Colonic mucosa (tissue), 4 donors: ENCODE measurements around the gene PARVG. TPM values are rescaled to one million over a fixed set of nuclear protein-coding genes. Genes with fewer than 3 reads are reported as not detected.

Source experiments
- DNase-seq: peaks from one replicate; pipeline ENCODE4 v3.0.0-alpha.2; 2020
- H3K27ac ChIP-seq: fragments of 200-600 bp; one replicate; pipeline ENCODE4 v1.8.0; 2021
- H3K27me3 ChIP-seq: fragments of 200-600 bp; one replicate; pipeline ENCODE4 v1.8.0; 2021
- H3K36me3 ChIP-seq: fragments of 200-600 bp; one replicate; pipeline ENCODE4 v1.8.0; 2021
- H3K4me1 ChIP-seq: fragments of 200-600 bp; one replicate; pipeline ENCODE4 v1.8.0; 2021; ENCODE audit warnings: mild to moderate bottlenecking
- H3K4me3 ChIP-seq: fragments of 200-600 bp; one replicate; pipeline ENCODE4 v1.8.0; 2021
- H3K9ac ChIP-seq, 2 donors: one replicate each; pipeline ENCODE4 v1.7.0; 2013; ENCODE audit warnings: control low read depth in 2 of 2, low read depth in 2 of 2, low read length in 2 of 2
- H3K9me3 ChIP-seq: fragments of 200-600 bp; one replicate; pipeline ENCODE4 v1.8.0; 2021
- CTCF ChIP-seq: fragments of 200-600 bp; IDR thresholded peaks from one replicate; pipeline ENCODE4 v1.8.0; 2022; ENCODE audit warnings: antibody characterized with exemption, mild to moderate bottlenecking
- intact Hi-C: fragments of 100-400 bp; cut with DNase I; formaldehyde crosslinking; loops from one replicate; pipeline ENCODE4 v1.14.1; 2022
- total RNA-seq, 2 donors: library from RNA; stranded (reverse); fragmentation: NEBNext Ultra II Directional in 1 of 2; extraction: Animal tissue kit (Norgen Biotek cat#: 25700) in 1 of 2; gene quantifications; one replicate each; pipeline ENCODE4 v1.2.1, GENCODE V29; 2021
- donor health status: healthy.
- donor health status: DM: no; HTN: no; CAD: no.
- donor health status: DM: no; HTN: no; CAD: no.

The PARVG gene
- total RNA-seq, 2 donors from 2014 or later, result 2.4 to 4.1 TPM

- TF ChIP-seq CTCF, result no peak
- no peaks in the 10 kb centered on the region for H3K36me3 ChIP-seq
These were observed 16.0 kb downstream of the PARVG start for GRCh38 chr22:44196731-44197131.

GRCh38 chr22:44197271-44197670, 16.5 kb downstream of the PARVG start:
- DNase-seq, result no peak
- intact Hi-C loops, result no loop called here

More at GRCh38 chr22:44196731-44197131, 16.0 kb downstream of the PARVG start:
- Histone ChIP-seq H3K4me3 (no peak overlapping the region), H3K4me1 (no peaks in the 10 kb centered on the region), H3K9me3 (no peaks in the 10 kb centered on the region), H3K27ac (no peak overlapping the region), H3K9ac (no peak overlapping the region), H3K27me3 (no peaks in the 10 kb centered on the region)
- no peak for DNase-seq
- intact Hi-C loops, result no loop called here

GRCh38 chr22:44199164-44199563, 18.4 kb downstream of the PARVG start:
- TF ChIP-seq CTCF, result no peak

More at GRCh38 chr22:44197271-44197670, 16.5 kb downstream of the PARVG start:
- Histone ChIP-seq H3K4me1 (no peaks in the 10 kb centered on the region), H3K27me3 (no peaks in the 10 kb centered on the region), H3K9me3 (no peaks in the 10 kb centered on the region), H3K4me3 (no peak overlapping the region), H3K9ac (no peak overlapping the region), H3K27ac (no peak overlapping the region), H3K36me3 (no peaks in the 10 kb centered on the region)
- TF ChIP-seq CTCF, result no peak

GRCh38 chr22:44199866-44200265, 19.1 kb downstream of the PARVG start:
- intact Hi-C loops, result no loop called here
- Histone ChIP-seq H3K4me3 (no peak overlapping the region), H3K27me3 (no peaks in the 10 kb centered on the region), H3K9ac (no peak overlapping the region), H3K4me1 (no peaks in the 10 kb centered on the region), H3K27ac (no peak overlapping the region), H3K9me3 (no peaks in the 10 kb centered on the region), H3K36me3 (no peaks in the 10 kb centered on the region)
- no peak for DNase-seq
- no peak for TF ChIP-seq CTCF

More at GRCh38 chr22:44199164-44199563, 18.4 kb downstream of the PARVG start:
- Histone ChIP-seq H3K4me1 (no peaks in the 10 kb centered on the region), H3K9ac (no peak overlapping the region), H3K27ac (no peak overlapping the region), H3K36me3 (no peaks in the 10 kb centered on the region), H3K27me3 (no peaks in the 10 kb centered on the region), H3K4me3 (no peak overlapping the region), H3K9me3 (no peaks in the 10 kb centered on the region)
- DNase-seq, result no peak
- intact Hi-C loops, result no loop called here

GRCh38 chr22:44200451-44200850, 19.7 kb downstream of the PARVG start:
- Histone ChIP-seq H3K4me1 (no peaks in the 10 kb centered on the region), H3K9me3 (no peaks in the 10 kb centered on the region), H3K4me3 (no peak overlapping the region), H3K36me3 (no peaks in the 10 kb centered on the region), H3K9ac (no peak overlapping the region), H3K27ac (no peak overlapping the region), H3K27me3 (no peaks in the 10 kb centered on the region)
- DNase-seq, result no peak
- intact Hi-C loops, result no loop called here
- no peak for TF ChIP-seq CTCF
